HepG2 (cell line): ENCODE measurements around the gene FAM43B. TPM values are rescaled to one million over a fixed set of nuclear protein-coding genes. Genes with fewer than 3 reads are reported as not detected.
A peak's percentile ranks its signal among the peaks of the same experiment; 100 is the strongest.

ENCODE experiments used
- AGO1 ChIP-seq: fragments of 200-400 bp; formaldehyde crosslinking; IDR thresholded peaks from 2 replicates; pipeline ENCODE4 v1.6.1; 2017; ENCODE audit warnings: mild to moderate bottlenecking, low read depth, low read length, moderate library complexity; ENCODE audit not compliant: poor library complexity, severe bottlenecking
- AHR ChIP-seq: IDR thresholded peaks from 2 replicates; pipeline ENCODE4 v1.6.1; 2018; ENCODE audit warnings: missing genetic modification reagents, missing compliant biosample characterization
- ARNT ChIP-seq: fragments of 450-650 bp; IDR thresholded peaks from 2 replicates; pipeline ENCODE4 v1.6.1; 2017
- KLF11 ChIP-seq: IDR thresholded peaks from 2 replicates; pipeline ENCODE4 v1.6.1; 2016; ENCODE audit warnings: missing compliant biosample characterization
- POGZ ChIP-seq: sonication (generic); formaldehyde crosslinking; IDR thresholded peaks from 2 replicates; pipeline ENCODE4 v1.4.0; 2020; ENCODE audit warnings: mild to moderate bottlenecking, missing genetic modification reagents
- POLR2AphosphoS2 ChIP-seq: IDR thresholded peaks from 2 replicates; pipeline ENCODE4 v1.6.1; 2011; ENCODE audit warnings: low read depth, low read length, improper control_type of control experiment
- RAD51 ChIP-seq: fragments of 450-650 bp; IDR thresholded peaks from 2 replicates; pipeline ENCODE4 v1.6.1; 2016; ENCODE audit warnings: borderline replicate concordance
- RARG ChIP-seq: sonication (generic); formaldehyde crosslinking; IDR thresholded peaks from 2 replicates; pipeline ENCODE4 v1.4.0; 2020; ENCODE audit warnings: low read depth, mild to moderate bottlenecking, missing genetic modification reagents
- RBM22 ChIP-seq: fragments of 200-400 bp; formaldehyde crosslinking; optimal IDR thresholded peaks from 2 replicates; pipeline ENCODE3; 2017; ENCODE audit warnings: mild to moderate bottlenecking, low read length, moderate library complexity
- REXO4 ChIP-seq: sonication (generic); formaldehyde crosslinking; IDR thresholded peaks from 2 replicates; pipeline ENCODE4 v1.8.0; 2022; ENCODE audit warnings: missing genetic modification reagents, mild to moderate bottlenecking, borderline replicate concordance
- SP1 ChIP-seq, 2 experiments: fragments of 450-650 bp in 1 of 2; sonication (generic) in 1 of 2; formaldehyde crosslinking in 1 of 2; IDR thresholded peaks; 2 replicates each; pipeline versions ENCODE4 v1.4.0 to v1.6.1; 2016 to 2020; ENCODE audit warnings: missing genetic modification reagents in 1 of 2
- ZBTB43 ChIP-seq: sonication (generic); formaldehyde crosslinking; conservative IDR thresholded peaks from 2 replicates; pipeline ENCODE4 v1.4.0; 2020; ENCODE audit warnings: missing genetic modification reagents
- ZNF225 ChIP-seq: sonication (generic); formaldehyde crosslinking; IDR thresholded peaks from 2 replicates; pipeline ENCODE4 v1.4.0; 2020; ENCODE audit warnings: mild to moderate bottlenecking, missing genetic modification reagents
- ZNF468 ChIP-seq: sonication (generic); formaldehyde crosslinking; IDR thresholded peaks from 2 replicates; pipeline ENCODE4 v1.8.0; 2022; ENCODE audit warnings: mild to moderate bottlenecking, moderate library complexity, missing genetic modification reagents
- ZNF512 ChIP-seq: sonication (generic); formaldehyde crosslinking; IDR thresholded peaks from 2 replicates; pipeline ENCODE4 v1.4.0; 2020; ENCODE audit warnings: mild to moderate bottlenecking, missing genetic modification reagents
- ZNF547 ChIP-seq: sonication (generic); formaldehyde crosslinking; IDR thresholded peaks from 2 replicates; pipeline ENCODE4 v1.5.1; 2020; ENCODE audit warnings: mild to moderate bottlenecking, missing genetic modification reagents
- ZNF564 ChIP-seq: sonication (generic); formaldehyde crosslinking; IDR thresholded peaks from 2 replicates; pipeline ENCODE4 v1.8.1; 2023; ENCODE audit warnings: mild to moderate bottlenecking, missing genetic modification reagents
- ZNF567 ChIP-seq: sonication (generic); formaldehyde crosslinking; IDR thresholded peaks from 2 replicates; pipeline ENCODE4 v1.8.1; 2023; ENCODE audit warnings: mild to moderate bottlenecking, missing genetic modification reagents, borderline replicate concordance
- ZNF614 ChIP-seq: IDR thresholded peaks from 2 replicates; pipeline ENCODE4 v1.6.1; 2018; ENCODE audit warnings: missing biosample characterization, missing genetic modification reagents, inconsistent platforms, borderline replicate concordance
- ZNF724P ChIP-seq: sonication (generic); formaldehyde crosslinking; IDR thresholded peaks from 2 replicates; pipeline ENCODE4 v1.8.0; 2022; ENCODE audit warnings: missing genetic modification reagents, borderline replicate concordance
- ZNF749 ChIP-seq: sonication (generic); formaldehyde crosslinking; IDR thresholded peaks from 2 replicates; pipeline ENCODE4 v1.8.0; 2022; ENCODE audit warnings: mild to moderate bottlenecking, missing genetic modification reagents, moderate library complexity, borderline replicate concordance
- ZNF878 ChIP-seq: sonication (generic); formaldehyde crosslinking; IDR thresholded peaks from 2 replicates; pipeline ENCODE4 v1.8.1; 2023; ENCODE audit warnings: mild to moderate bottlenecking, missing genetic modification reagents, moderate library complexity
- ZSCAN29 ChIP-seq: sonication (generic); formaldehyde crosslinking; conservative IDR thresholded peaks from 2 replicates; pipeline ENCODE4 v1.4.0; 2020; ENCODE audit warnings: mild to moderate bottlenecking, missing genetic modification reagents
- polyA plus RNA-seq, 8 experiments: library from polyadenylated mRNA; depleted of rRNA in 3 of 8; stranded (reverse) in 7 of 8; unstranded in 1 of 8; fragments of >200 nt; fragmentation: Illumina TruSeq in 4 of 8; extraction: Trizol in 4 of 8; gene quantifications; 2 replicates each; pipeline versions ENCODE4 v1.2.1 to v1.2.3, GENCODE V29; 2011 to 2016; ENCODE audit warnings: low read depth in 4 of 8, missing spikeins in 1 of 8, mixed read lengths in 1 of 8; ENCODE audit not compliant: insufficient read depth in 1 of 8
- total RNA-seq, 5 experiments: library from RNA; depleted of rRNA; stranded (reverse); fragments of >200 nt; fragmentation: Illumina TruSeq; extraction: Trizol; gene quantifications; 2 replicates each; pipeline ENCODE4 v1.2.3, GENCODE V29; 2016; ENCODE audit warnings: low read depth in 1 of 5
- TF ChIP-seq, protein P1 (sequence below): sonication (generic); formaldehyde crosslinking; IDR thresholded peaks from 2 replicates; pipeline ENCODE4 v1.4.0; 2020; ENCODE audit warnings: mild to moderate bottlenecking, missing genetic modification reagents, borderline replicate concordance
- TF ChIP-seq, protein P2 (sequence below): sonication (generic); formaldehyde crosslinking; IDR thresholded peaks from 2 replicates; pipeline ENCODE4 v1.5.0; 2020; ENCODE audit warnings: missing genetic modification reagents, mild to moderate bottlenecking, borderline replicate concordance

Gene FAM43B
- total and polyA plus RNA-seq, 2 of the 13 experiments (the other 11 are each of a cell fraction or from before 2014, with no cell fraction given), result 0.63 to 3.7 TPM

GRCh38 chr1:20507564-20508410 lies 44.6 kb upstream of the FAM43B start, which contains the start of gene MUL1 (continued):
- TF ChIP-seq ZNF567 (CRISPR knock-in tag) (peak; percentile 86; the same call in 1 of the 2 replicates), KLF11 (CRISPR knock-in tag) (no peak), ZNF225 (CRISPR knock-in tag) (peak; percentile 88; the same call in 1 of the 2 replicates), AGO1 (peak; percentile 80), ZNF512 (no peak), ZNF564 (CRISPR knock-in tag) (peak; percentile 65; the same call in 1 of the 2 replicates), ZNF547 (CRISPR knock-in tag) (peak; percentile 57), ZNF614 (CRISPR knock-in tag) (no peak; the same call in 1 of the 2 replicates), SP1 (IDR thresholded peaks at IDR 0.05) (no peak), SP1 (CRISPR knock-in tag; IDR thresholded peaks at IDR 0.05) (0 out of 2 replicates have a peak, but pooled peaks have one; percentile 37), AHR (CRISPR knock-in tag) (no peak), ZNF724P (CRISPR knock-in tag) (0 out of 2 replicates have a peak, but pooled peaks have one; percentile 35), ARNT (no peak), ZSCAN29 (CRISPR knock-in tag) (no peak), ZNF749 (CRISPR knock-in tag) (no peak), ZBTB43 (0 out of 2 replicates have a peak, but pooled peaks have one; percentile 62), POGZ (CRISPR knock-in tag) (peak; percentile 90), RBM22 (peak; percentile 88), ZNF468 (CRISPR knock-in tag) (no peak), RARG (CRISPR knock-in tag) (no peak), POLR2AphosphoS2 (no peak), REXO4 (CRISPR knock-in tag) (no peak), ZNF878 (CRISPR knock-in tag) (no peak), RAD51 (no peak)
- TF ChIP-seq, protein P1, sequence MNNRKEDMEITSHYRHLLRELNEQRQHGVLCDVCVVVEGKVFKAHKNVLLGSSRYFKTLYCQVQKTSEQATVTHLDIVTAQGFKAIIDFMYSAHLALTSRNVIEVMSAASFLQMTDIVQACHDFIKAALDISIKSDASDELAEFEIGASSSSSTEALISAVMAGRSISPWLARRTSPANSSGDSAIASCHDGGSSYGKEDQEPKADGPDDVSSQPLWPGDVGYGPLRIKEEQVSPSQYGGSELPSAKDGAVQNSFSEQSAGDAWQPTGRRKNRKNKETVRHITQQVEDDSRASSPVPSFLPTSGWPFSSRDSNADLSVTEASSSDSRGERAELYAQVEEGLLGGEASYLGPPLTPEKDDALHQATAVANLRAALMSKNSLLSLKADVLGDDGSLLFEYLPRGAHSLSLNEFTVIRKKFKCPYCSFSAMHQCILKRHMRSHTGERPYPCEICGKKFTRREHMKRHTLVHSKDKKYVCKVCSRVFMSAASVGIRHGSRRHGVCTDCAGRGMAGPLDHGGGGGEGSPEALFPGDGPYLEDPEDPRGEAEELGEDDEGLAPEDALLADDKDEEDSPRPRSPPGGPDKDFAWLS (CRISPR knock-in tag), result no peak
- TF ChIP-seq, protein P2, sequence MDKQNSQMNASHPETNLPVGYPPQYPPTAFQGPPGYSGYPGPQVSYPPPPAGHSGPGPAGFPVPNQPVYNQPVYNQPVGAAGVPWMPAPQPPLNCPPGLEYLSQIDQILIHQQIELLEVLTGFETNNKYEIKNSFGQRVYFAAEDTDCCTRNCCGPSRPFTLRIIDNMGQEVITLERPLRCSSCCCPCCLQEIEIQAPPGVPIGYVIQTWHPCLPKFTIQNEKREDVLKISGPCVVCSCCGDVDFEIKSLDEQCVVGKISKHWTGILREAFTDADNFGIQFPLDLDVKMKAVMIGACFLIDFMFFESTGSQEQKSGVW (CRISPR knock-in tag), result no peak
